Colonic mucosa (tissue), 4 donors: ENCODE measurements around the gene CSNK1G1. TPM values are rescaled to one million over a fixed set of nuclear protein-coding genes. Genes with fewer than 3 reads are reported as not detected.

Experiments used
- DNase-seq: peaks from one replicate; pipeline ENCODE4 v3.0.0-alpha.2; 2020
- H3K27ac ChIP-seq: fragments of 200-600 bp; one replicate; pipeline ENCODE4 v1.8.0; 2021
- H3K27me3 ChIP-seq: fragments of 200-600 bp; one replicate; pipeline ENCODE4 v1.8.0; 2021
- H3K36me3 ChIP-seq: fragments of 200-600 bp; one replicate; pipeline ENCODE4 v1.8.0; 2021
- H3K4me1 ChIP-seq: fragments of 200-600 bp; one replicate; pipeline ENCODE4 v1.8.0; 2021; ENCODE audit warnings: mild to moderate bottlenecking
- H3K4me3 ChIP-seq: fragments of 200-600 bp; one replicate; pipeline ENCODE4 v1.8.0; 2021
- H3K9ac ChIP-seq, 2 donors: one replicate each; pipeline ENCODE4 v1.7.0; 2013; ENCODE audit warnings: control low read depth in 2 of 2, low read depth in 2 of 2, low read length in 2 of 2
- H3K9me3 ChIP-seq: fragments of 200-600 bp; one replicate; pipeline ENCODE4 v1.8.0; 2021
- CTCF ChIP-seq: fragments of 200-600 bp; IDR thresholded peaks from one replicate; pipeline ENCODE4 v1.8.0; 2022; ENCODE audit warnings: antibody characterized with exemption, mild to moderate bottlenecking
- intact Hi-C: fragments of 100-400 bp; cut with DNase I; formaldehyde crosslinking; loops from one replicate; pipeline ENCODE4 v1.14.1; 2022
- total RNA-seq, 2 donors: library from RNA; stranded (reverse); fragmentation: NEBNext Ultra II Directional in 1 of 2; extraction: Animal tissue kit (Norgen Biotek cat#: 25700) in 1 of 2; gene quantifications; one replicate each; pipeline ENCODE4 v1.2.1, GENCODE V29; 2021
- donor health status: healthy.
- donor health status: DM: no; HTN: no; CAD: no.
- donor health status: DM: no; HTN: no; CAD: no.

CSNK1G1 gene
- total RNA-seq, 2 donors from 2014 or later: 17.0 to 18.5 TPM

- H3K36me3 ChIP-seq: no peaks in the 10 kb centered on the region
- H3K9me3 ChIP-seq: no peaks in the 10 kb centered on the region
- TF ChIP-seq CTCF: no peak
- intact Hi-C loops: no loop called here
- no peak overlapping the region for H3K4me3 ChIP-seq
- H3K9ac ChIP-seq: no peak overlapping the region
- DNase-seq: no peak
- no peaks in the 10 kb centered on the region for H3K4me1 ChIP-seq
- no peaks in the 10 kb centered on the region for H3K27me3 ChIP-seq
- no peak overlapping the region for H3K27ac ChIP-seq
These were observed 170.6 kb downstream of the CSNK1G1 start for GRCh38 chr15:64185146-64185911.

- no peaks in the 10 kb centered on the region for H3K27me3 ChIP-seq
- no peaks in the 10 kb centered on the region for H3K4me1 ChIP-seq
- H3K9me3 ChIP-seq: no peaks in the 10 kb centered on the region
- TF ChIP-seq CTCF: no peak
- no peak overlapping the region for H3K4me3 ChIP-seq
- intact Hi-C loops: no loop called here
- H3K9ac ChIP-seq: no peak overlapping the region
- H3K27ac ChIP-seq: no peak overlapping the region
- no peaks in the 10 kb centered on the region for H3K36me3 ChIP-seq
- DNase-seq: no peak
These were observed 173.1 kb downstream of the CSNK1G1 start for GRCh38 chr15:64182859-64183370.

- no peak for TF ChIP-seq CTCF
- Histone ChIP-seq H3K4me1 (no peaks in the 10 kb centered on the region), H3K36me3 (no peaks in the 10 kb centered on the region), H3K9ac (no peak overlapping the region), H3K27me3 (no peaks in the 10 kb centered on the region), H3K9me3 (no peaks in the 10 kb centered on the region), H3K4me3 (no peak overlapping the region), H3K27ac (no peak overlapping the region)
- DNase-seq: no peak
- intact Hi-C loops: no loop called here
These were observed 175.6 kb downstream of the CSNK1G1 start for GRCh38 chr15:64180235-64180824.

DNA sequence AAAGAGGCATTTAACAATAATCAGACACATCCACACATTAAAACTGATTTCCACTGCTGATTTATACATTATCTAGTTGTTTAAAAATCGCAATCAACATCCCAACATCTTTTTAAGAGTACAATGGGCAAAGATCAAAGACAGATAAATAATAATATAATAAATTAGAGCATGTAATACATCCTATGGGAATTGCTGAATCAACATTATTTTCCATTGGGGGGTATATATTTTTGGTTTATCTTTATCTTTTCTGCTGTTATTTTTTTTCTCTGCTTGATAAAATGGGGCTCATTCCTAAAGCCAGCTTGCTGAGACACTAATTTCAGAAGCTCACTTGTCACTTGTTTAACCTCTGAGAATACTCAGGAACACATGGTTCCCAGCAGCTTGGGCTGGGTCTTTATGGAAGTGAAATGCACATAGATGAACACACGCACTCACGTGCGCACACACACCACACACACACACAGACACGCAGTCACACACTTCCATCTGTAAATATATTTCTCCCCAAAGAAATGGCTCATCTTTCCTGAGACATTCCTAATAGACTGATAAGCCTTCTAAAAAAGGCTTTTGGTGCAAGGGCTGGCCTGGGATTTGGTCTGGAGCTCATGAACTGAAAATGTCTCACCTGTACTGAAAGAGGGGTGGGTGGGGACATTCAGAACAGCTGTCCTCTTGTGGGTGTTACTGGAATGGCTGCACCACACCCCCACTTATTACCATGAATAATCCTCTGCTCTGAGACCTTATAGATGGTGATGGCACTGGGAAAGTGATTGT is 189.7 kb downstream of the CSNK1G1 start:
- Histone ChIP-seq H3K4me1 (no peaks in the 10 kb centered on the region), H3K9ac (no peak overlapping the region), H3K4me3 (no peak overlapping the region), H3K36me3 (no peaks in the 10 kb centered on the region), H3K27me3 (no peaks in the 10 kb centered on the region), H3K9me3 (no peaks in the 10 kb centered on the region), H3K27ac (no peak overlapping the region)
- intact Hi-C loops: no loop called here
- TF ChIP-seq CTCF: no peak
- no peak for DNase-seq

- Histone ChIP-seq H3K4me1 (peaks cover 7% of the 10 kb centered on the region), H3K9me3 (no peaks in the 10 kb centered on the region), H3K9ac (no peak overlapping the region), H3K27me3 (no peaks in the 10 kb centered on the region), H3K36me3 (peaks cover 11% of the 10 kb centered on the region), H3K4me3 (no peak overlapping the region), H3K27ac (no peak overlapping the region)
- intact Hi-C loops: no loop called here
- DNase-seq: no peak
- no peak for TF ChIP-seq CTCF
These were observed 191.5 kb downstream of the CSNK1G1 start for GRCh38 chr15:64164436-64164835.
